Measurements from ENCODE around the gene RFC5.
A peak's percentile ranks its signal among the peaks of the same experiment; 100 is the strongest.
"Not testable (repeated sequence)": the region's sequence is repeated elsewhere in the genome, so short reads cannot be mapped to it uniquely, and the experiment has no call there.

Gene RFC5, protein sequence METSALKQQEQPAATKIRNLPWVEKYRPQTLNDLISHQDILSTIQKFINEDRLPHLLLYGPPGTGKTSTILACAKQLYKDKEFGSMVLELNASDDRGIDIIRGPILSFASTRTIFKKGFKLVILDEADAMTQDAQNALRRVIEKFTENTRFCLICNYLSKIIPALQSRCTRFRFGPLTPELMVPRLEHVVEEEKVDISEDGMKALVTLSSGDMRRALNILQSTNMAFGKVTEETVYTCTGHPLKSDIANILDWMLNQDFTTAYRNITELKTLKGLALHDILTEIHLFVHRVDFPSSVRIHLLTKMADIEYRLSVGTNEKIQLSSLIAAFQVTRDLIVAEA

DNA sequence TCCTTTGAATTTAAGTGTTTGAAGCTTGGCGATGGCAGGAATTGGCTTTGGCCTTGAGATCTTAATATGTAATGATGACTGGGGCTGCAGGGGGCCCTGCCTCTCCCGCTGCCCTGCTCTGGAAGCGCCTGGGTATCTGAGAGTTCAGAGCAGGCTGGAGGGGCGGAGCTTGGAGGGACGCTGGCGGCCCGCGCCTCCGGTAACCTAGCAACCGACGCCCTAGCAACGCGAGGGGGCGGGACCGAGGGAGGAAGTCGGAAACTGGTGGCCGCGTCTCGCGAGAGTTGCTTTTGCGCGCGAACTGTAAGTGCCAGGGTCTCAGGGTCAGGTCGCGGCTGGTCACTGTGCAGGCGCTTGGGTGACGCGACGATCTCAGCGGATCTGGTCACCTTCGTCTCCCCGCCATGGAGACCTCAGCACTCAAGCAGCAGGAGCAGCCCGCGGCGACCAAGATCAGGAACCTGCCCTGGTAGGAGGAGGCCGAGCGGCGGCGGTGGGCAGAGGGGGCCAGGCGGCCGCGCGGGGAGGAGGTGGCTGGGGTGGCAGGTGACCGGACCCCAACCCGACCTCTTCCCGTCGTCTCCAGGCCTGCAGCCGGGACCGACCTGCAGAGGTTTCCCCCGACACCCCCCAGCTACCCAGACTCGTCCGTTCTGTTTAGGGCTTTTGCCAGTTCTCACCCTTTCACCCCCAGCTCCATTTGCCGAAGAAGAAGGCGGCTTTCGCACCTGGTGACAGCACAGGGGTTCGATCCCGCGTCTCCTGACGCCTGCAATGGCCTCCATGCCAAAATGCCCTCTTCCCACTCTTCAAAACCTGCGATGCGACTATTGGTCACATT, at the start of gene RFC5:
TSS of gene RFC5 (plus strand) at position 280 of the 841 bp plus-strand sequence. CDS start at position 405, 125 bp downstream.
- peak; percentile 94 for DNase-seq

DNA sequence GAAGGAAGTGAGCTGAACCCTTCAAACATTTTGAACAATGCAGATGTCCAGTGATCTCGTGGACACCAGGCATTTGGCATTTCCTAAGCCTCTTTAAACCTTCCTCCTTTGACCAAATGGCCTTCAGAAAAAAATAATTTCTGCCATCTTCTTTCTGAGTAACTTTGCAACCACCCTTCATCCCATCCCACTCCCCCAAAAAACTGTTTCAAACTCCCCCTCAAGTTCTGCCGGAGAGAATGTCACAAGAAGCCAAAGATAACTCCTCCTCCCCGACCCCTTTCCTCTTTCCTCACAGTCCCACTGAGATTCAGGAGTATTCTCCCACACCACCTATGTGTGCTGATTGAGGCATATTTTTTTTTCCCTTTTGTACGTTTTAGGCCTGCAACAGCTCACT, 49.5 kb upstream of the RFC5 start:
- DNase-seq = no peak

DNA sequence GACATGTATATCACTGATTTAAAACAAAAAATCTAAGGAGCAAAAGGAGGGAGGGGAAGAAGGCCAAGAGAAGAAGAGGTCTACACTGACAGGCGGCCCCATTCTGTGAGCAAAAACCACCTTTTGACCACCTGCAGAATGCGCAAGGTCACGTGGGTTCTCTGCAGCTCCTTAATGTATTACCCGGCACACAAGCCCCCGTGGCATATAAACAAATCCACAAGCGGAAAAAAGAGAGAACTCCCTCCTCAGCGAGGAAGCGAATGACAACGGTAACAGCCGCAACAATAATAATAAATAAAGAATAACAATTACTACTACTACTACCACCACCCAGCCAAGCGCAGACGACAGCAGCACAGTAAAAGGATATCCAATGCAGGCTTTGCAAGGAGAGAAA, 49.0 kb upstream of the RFC5 start:
- no peak for DNase-seq

DNA sequence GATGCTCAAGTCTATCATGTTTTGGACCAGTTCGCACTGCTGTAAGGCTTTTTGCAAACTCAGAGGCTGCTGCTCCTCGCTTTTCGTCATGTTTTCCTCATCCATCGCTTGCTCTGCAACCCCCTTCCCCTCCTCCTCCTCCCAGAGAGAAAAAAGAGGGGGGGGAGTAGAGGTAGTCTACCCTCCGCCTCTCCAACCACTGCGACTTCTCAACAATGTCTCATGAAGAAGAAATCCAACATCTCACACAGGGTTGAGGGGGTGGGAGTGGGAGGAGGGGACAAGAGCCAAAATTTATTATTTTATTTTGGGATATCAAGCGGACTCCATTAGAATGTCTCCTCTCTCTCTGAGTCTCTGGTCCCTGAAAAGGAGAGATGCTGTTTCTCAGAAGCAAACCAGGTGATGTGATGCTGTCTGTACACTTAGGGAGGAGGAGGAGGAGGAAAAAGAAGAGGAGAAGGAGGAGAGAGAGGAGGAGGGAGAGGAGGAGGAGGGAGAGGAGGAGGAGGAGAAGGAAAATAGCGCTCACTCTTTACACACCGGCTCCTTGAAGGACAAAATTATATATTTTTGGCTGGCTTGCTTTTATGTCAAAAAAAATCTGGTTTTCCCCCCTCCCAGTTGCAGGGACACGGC, 48.2 kb upstream of the RFC5 start:
- DNase-seq = no peak

DNA sequence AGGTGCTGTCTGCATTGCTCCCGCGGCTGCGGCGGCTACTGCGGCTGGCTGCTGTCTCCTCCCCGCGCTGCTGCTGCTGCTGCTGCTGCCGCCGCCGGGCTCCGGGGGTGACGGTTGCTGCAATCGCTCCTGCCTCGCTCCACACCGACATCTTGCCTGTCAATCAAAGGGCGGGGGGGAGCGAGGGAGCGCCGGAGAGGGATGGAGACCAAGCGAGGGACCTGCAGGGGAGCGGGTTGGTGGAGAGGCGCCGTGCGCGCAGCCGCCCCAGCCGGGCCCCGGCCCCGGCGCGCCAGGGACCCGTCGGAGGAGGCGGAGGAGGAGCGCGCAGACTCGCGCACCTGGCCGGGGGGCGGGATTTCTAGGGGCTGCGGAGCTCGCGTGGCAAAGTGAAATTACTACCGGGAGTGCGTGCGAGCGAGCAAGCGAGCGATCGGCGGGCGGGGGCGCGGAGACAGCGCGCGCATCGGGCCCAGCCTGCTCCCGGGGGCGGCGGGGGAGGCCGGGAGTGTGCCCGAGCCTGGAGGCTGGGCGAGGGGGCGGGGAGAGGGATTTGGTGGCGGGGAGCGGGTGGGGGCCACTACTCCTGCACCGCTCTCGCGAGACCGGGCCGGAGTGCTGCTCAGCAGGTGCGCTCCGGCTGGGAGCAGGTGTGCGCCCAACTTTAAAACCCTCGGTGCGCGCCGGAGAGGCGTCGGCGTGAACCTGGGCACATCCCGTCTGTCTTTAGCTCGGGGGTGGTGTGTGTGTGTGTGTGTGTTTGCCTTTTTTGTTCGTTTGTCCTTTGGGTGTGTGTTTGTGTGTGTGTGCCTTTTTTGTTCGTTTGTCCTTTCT, 47.5 kb upstream of the RFC5 start, which contains the start of gene KSR2:
TSS of gene KSR2 (minus strand) at position 165 of the 834 bp plus-strand sequence. CDS start 735 bp downstream, outside the sequence.
- DNase-seq = peak; percentile 90

DNA sequence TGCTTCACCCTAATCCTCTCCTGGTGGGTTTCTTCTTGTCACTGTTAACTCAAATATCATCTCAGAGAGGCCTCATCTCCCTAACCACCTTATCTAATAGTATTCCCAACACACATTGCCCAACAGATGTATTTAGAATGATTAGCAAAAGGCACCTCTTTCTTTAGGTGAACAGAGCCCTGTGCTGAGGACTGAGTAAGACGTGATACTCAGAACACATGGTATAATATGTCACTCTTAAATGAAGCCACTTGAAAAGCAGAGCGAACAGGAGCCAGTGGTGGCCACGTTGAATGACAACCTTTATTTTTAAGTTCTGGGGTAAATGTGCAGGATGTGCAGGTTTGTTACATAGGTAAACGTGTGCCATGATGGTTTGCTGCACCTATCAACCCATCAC, 46.2 kb upstream of the RFC5 start:
- no peak for DNase-seq

DNA sequence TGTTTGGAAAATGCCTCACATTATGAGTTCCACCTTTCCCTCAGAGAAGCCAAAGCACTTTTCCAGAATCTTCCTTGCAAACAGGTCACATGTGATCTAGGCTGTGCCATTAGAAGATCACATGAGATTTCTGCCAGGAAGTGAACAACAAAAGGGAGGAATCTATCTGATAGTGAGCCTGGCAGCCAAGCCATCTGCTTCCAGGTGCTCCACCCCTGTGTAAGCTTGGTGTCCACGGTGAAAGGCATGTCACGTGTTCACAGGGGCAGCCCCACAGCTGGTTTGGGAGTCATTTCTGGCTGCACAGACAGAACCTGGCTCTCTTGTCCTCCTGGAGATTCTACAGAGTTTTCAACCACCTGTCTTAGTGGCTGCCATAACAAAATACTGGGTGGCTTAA, 44.2 kb upstream of the RFC5 start:
- no peak for DNase-seq

DNA sequence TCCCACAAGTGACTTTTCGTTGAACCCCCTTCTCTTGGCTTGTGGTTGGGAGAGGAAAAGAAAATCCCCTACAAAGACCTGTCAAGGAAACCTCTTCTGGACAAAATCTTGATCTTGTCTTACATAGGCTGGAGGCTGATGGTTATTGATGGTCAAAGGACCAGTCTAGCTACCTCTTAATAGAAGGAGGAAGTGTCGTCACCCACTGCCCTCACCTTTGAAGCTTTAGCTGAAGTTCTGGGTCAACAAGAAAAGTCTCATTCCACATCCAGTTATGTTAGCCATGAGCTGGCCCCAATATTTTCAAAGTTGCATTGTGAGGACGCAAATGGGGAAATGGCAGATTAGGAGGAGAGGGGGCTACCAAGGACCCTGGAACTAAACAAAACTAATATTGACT, 41.5 kb upstream of the RFC5 start:
- no peak for DNase-seq

DNA sequence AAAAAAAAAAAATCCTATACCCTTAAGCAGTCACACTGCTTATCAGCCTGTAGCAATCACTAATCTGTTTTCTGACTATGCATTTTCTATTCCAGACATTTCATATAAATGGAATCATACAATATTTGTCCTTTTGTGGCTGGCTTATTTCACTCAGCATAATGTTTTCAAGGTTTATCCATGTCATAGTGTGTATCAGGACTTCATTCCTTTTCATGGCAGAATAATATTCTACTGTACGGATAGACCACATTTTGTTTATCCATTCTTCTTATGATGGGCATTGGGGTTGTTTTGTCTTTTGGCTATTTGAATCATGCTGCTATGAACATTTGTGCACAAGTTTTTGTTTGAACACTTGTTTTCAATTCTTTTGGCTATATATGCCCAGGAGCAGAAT, 39.1 kb upstream of the RFC5 start:
- DNase-seq = no peak

DNA sequence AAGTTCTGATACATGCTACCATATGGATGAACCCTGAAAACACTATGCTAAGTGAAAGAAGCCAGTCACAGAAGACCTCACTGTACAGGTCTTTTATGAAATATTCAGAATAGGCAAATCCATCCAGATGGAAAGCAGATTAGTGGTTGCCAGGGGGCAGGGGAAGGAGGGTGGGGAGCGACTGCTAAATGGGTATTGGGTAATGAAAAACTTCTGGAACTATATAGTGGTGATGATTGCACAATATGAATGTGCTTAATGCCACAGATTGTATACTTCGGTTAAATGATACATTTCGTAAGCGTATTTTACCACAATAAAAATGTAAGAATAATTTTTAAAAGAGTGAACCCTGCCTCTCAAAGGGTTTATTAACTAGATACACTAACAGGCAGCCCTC, 35.9 kb upstream of the RFC5 start:
- DNase-seq = no peak

DNA sequence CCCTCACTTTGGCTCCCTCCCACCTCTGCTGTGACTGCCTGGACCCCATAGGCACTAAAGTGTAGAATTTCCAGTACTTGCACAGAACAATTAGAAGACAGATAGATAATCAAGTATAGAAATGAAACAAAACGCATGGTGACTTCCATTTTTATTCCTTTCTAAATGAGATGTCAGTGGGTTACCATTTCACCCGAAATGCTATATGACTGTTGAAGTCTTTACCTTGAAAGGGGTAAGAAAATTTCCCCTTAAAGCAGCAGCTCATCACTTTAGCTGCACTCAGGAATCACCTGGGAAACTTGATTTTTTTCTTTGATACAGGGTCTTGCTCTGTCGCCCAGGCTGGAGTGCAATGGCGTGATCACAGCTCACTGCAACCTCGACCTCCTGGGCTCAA, 35.2 kb upstream of the RFC5 start:
- DNase-seq = no peak

DNA sequence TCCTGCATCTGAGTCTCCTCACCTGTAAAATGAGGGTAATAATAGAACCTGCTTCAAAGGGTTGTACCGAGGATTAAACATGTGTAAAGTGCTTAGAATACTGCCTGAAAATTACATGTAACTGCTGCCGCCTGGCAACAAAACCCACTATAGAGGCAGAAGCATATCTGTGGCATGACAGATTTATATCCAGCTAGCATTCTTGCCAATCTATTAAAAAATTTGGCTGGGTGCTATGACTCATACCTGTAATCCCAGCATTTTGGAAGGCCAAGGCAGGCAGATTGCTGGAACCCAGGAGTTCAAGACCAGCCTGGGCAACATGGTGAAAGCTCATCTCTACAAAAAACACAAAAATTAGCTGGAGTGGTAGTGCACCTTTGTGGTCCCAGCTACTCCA, 31.3 kb upstream of the RFC5 start:
- DNase-seq = no peak

DNA sequence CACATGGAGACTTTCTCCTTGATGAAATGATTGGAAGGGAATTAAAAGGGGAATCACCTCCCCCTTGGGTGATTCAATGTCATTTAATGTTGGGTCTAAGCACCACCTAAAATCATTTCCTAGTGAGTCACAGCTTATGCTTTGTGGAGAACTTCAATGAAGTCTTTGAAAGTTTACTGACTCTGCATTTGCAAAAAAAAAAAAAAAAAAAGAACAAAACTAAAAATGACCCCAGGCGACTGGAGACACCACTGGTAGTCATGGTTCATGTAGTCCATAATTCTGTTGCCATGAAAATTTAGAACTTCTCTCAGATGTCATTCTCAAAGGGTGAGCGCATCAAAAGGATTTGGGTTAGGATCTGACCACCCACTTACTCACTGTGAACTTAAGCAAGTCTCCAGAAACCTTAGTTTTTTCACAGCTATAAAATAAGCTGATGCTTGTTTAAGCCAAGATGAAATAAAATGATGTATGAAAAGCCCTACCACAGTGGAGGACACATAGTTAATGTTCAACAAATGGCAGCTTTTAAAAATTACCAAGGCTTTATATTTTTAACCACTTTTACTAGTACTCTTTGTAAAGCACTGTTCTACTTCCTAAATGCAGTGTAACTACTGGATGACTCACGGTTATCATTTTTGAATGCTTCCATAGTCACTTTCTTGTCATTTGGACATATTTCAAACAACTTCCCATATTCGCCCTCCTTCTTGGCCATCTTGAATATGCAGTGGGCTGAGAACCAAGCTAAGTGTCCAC, 29.6 kb upstream of the RFC5 start:
- DNase-seq = no peak

DNA sequence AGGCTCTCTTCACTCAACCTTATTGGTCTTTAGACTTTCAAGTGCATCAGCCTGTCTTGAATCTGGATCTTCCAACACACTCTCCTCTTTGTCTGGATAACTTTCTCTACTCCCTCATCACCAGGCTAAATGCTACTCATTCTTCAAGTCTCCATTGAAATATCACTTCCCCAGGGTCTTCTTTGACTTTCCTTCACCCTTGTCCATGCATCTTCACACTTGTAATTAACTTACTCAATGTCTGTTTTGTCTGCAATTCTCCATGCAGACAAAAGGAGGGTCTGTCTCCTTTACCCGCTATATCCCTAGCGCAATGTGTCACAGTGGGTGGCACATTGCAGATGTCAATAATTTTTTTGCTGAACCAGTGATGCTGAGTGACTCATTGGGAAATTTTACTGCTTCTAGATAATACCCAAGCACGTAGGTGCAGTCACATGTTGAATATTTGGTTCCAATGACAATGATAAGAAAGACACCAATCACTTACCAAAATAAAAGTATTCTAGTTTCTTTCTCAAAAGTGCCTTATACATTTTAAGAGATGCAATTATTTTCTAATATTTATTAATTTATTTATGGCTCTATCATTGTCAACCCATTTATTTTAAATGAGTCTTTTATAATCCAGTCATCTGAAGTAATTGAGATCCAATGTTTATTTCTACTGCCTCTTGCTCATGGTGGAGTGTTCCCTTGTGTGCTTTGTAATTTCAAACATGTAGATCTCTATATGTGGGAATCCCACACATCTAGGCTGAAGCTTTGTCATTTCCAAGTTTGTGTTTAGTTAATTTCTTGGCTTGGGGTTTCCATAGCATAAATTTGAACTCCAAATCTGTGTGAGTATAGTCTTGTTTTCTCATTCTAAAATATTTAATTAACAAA, 21.7 kb upstream of the RFC5 start:
- DNase-seq = no peak

DNA sequence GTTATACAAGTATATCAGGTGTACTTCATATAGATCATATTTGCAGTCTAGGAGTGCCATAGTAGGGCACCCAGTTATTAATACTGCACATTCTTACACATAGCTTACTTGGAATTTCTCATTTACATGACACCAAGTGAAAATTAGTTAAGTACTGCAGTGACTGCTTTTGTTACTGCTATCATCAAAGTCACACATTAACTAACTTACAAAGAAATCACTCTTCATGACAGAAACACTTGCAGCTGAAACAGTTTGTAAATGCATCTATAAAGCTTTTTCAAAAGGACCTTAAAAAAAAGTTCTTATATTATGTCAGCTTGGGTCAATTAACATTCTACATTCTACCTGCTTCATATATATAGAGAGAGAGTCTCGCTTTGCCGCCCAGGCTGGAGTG, 17.8 kb upstream of the RFC5 start:
- DNase-seq = no peak

DNA sequence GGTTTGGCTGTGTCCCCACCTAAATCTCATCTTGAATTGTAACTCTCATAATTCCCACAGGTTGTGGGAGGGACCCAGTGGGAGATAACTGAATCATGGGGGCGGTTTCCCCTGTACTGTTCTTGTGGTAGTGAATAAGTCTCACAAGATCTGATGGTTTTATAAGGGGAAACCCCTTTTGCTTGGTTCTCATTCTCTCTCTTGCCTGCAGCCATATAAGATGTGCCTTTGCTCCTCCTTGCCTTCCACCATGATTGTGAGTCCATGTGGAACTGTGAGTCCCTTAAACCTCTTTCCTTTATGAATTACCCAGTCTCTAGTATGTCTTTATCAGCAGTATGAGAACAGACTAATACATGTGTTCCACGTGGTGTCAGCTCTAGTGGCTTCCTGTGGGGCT, 16.7 kb upstream of the RFC5 start:
- not testable (repeated sequence) for DNase-seq

DNA sequence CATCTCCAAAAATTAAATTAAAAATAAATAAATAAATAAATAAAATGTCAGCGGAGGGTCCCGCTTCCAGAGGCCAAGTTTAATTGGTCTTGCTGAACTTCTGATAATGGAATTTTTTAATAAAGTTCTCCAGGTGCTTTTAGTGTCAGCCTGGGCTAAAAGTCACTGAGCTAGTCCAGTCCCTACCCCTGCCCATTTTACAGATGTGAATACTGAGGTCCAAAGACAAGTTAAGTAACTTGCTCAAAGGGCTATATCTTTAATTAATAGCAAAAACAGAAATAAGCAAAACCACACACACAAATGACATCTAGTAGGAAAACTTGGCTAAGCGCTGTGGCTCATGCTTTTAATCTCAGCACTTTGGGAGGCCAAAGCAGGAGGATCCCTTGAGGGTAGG, 5.6 kb upstream of the RFC5 start:
- no peak for DNase-seq

DNA sequence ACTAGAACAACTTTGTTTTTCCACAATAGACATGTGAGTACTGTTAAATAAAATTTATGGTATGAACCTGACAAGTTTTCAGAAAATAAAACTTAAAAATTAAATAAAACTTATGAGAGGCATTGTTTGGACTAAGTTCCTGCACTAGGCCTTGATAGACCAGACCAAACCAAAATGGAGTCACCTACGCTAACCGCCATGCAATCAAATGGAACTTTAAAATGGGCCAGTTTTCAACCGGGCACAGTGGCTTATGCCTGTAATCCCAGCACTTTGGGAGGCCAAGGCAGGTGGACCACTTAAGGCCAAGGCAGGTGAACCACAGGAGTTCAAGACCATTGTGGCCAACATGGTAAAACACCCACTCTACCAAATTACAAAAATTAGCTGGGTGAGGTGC, 5.1 kb upstream of the RFC5 start:
- no peak for DNase-seq

DNA sequence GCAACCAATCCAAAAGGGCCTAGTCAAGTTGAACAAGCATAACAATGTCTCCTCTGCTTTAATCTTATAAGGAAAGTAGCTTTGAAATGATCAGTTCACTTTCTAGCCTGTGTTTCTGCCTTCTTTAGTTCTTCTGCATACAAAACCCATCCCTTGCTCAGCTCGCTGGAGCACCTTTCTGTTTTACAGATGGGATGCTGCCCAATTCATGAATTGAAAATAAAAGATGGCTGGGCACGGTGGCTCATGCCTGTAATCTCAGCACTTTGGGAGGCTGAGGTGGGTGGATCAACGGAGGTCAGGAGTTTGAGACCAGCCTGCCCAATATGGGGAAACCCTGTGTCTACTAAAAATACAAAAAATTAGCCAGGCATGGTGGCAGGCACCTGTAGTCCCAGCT, 4.5 kb upstream of the RFC5 start:
- DNase-seq = no peak

DNA sequence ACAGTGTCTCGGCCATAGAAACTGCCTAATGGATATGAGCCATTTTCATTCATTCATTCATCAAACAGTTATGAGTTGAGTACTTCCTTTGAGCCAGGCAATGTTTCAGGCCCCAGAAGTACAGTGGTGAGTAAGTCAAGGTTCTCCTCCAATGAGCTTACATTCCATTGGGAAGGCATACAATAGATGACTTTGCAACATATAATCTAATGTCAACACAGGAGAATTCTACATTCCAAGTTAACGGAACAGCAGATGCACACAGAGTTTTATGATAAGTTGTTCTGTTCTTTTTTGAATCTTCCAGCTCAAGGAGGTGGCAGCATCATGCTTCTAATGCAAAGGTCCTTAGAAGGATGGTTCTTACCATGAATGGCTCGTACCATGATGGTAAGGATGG, 3.2 kb upstream of the RFC5 start:
- DNase-seq = no peak

DNA sequence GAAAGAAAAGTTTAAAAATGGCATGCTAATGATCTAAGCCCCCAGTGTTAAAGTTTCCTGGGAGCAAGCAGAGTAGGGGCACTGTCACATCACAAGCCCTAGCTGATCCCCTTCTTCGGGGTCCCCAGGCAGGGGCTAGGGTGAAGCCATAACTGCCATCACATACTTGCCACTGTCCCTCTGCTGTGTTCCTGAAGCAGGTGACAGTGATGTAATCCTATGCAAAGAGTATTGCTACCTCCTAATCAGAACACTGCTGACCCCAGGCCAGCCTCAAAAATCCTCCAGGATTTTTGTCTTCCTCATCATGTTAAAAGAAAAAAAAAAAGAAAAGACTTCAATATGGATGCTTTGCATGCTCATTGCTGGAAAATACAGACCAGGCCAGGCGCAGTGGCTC, 1.2 kb upstream of the RFC5 start:
- DNase-seq = no peak

Measured in NCI-H187 treated with DMSO at 0.1 percent for 48 hours (cell line).